Measurements from ENCODE around the gene COG1.

GRCh38 chr17:73156887-73157520, 35.9 kb upstream of the COG1 start:
- TF ChIP-seq CTCF (conservative IDR thresholded peaks at IDR 0.05; ENCODE audit: low read depth, low read length) (no peak), EZH2 (IDR thresholded peaks at IDR 0.05; ENCODE audit: low read length, unreplicated experiment) (no peak)
